Stimulated activated CD4-positive, alpha-beta T cell treated with anti-CD3 and anti-CD28 coated beads, Interleukin-2, amount 100 ng/mL, for 24 hours (primary cell): ENCODE results near the gene SNX32.

Experiments
- DNase-seq, 2 donors: peaks; one replicate each; pipeline ENCODE4 v3.0.0-alpha.2; 2020

The SNX32 gene

GRCh38 chr11:65833297-65834030 lies at the start of gene SNX32:
TSS of gene SNX32 (plus strand) at chr11:65833963. CDS start at chr11:65834066, 103 bp downstream.
- DNase-seq, result peak; percentile 96 to 97

GRCh38 chr11:65785319-65786007 lies 48.3 kb upstream of the SNX32 start:
- DNase-seq, result no peak

GRCh38 chr11:65786008-65786785 lies 47.6 kb upstream of the SNX32 start:
- peak in 1 of 2 donors; percentile 28 for DNase-seq

- DNase-seq, result no peak
These were observed 46.8 kb upstream of the SNX32 start, which contains the start of gene OVOL1 for GRCh38 chr11:65786786-65787636. TSS of gene OVOL1 (plus strand) at chr11:65787063. CDS start at chr11:65787374, 311 bp downstream.

GRCh38 chr11:65787649-65788622 lies 45.8 kb upstream of the SNX32 start:
- DNase-seq, result no peak

GRCh38 chr11:65788821-65789220 lies 44.9 kb upstream of the SNX32 start:
- no peak for DNase-seq

GRCh38 chr11:65789230-65790103 lies 44.3 kb upstream of the SNX32 start:
- DNase-seq, result no peak

GRCh38 chr11:65790104-65790901 lies 43.5 kb upstream of the SNX32 start:
- no peak for DNase-seq

GRCh38 chr11:65790902-65791650 lies 42.7 kb upstream of the SNX32 start:
- DNase-seq, result no peak

GRCh38 chr11:65791719-65792213 lies 42.0 kb upstream of the SNX32 start:
- DNase-seq, result peak; percentile 51 to 63

- no peak for DNase-seq
These were observed 41.3 kb upstream of the SNX32 start for GRCh38 chr11:65792456-65792855.

- no peak for DNase-seq
These were observed 40.6 kb upstream of the SNX32 start for GRCh38 chr11:65793144-65793581.

- DNase-seq, result no peak
These were observed 40.0 kb upstream of the SNX32 start for GRCh38 chr11:65793625-65794400.

- no peak for DNase-seq
These were observed 38.9 kb upstream of the SNX32 start for GRCh38 chr11:65794570-65795510.

- no peak for DNase-seq
These were observed 36.8 kb upstream of the SNX32 start for GRCh38 chr11:65796726-65797601.
